Mucosa of descending colon (tissue), 3 donors: ENCODE data around the gene FYB1. TPM values are rescaled to one million over a fixed set of nuclear protein-coding genes. Genes with fewer than 3 reads are reported as not detected.
"Not testable (repeated sequence)": the region's sequence is repeated elsewhere in the genome, so short reads cannot be mapped to it uniquely, and the experiment has no call there.

Source experiments
- ATAC-seq: fragments of 200-7000 bp; cut with Tn5 transposase; one replicate; pipeline ENCODE4 v1.9.1; 2020; ENCODE audit warnings: mild to moderate bottlenecking, moderate library complexity
- DNase-seq, 3 donors: peaks; one replicate each; pipeline ENCODE4 v3.0.0-alpha.2; 2020
- H3K36me3 ChIP-seq: fragments of 200-600 bp; one replicate; pipeline ENCODE4 v1.8.0; 2021; ENCODE audit warnings: low read depth, mild to moderate bottlenecking
- H3K4me1 ChIP-seq: fragments of 200-600 bp; one replicate; pipeline ENCODE4 v1.8.0; 2021; ENCODE audit warnings: low read depth, mild to moderate bottlenecking
- H3K4me3 ChIP-seq: fragments of 200-600 bp; one replicate; pipeline ENCODE4 v1.8.0; 2021; ENCODE audit warnings: mild to moderate bottlenecking
- H3K9me3 ChIP-seq: fragments of 200-600 bp; one replicate; pipeline ENCODE4 v1.8.0; 2021; ENCODE audit warnings: mild to moderate bottlenecking
- intact Hi-C, 2 donors: fragments of 100-400 bp; cut with DNase I in 1 of 2; cut with micrococcal nuclease in 1 of 2; formaldehyde crosslinking; loops; one replicate each; pipeline versions ENCODE4 v1.11.0 to v1.11.1; 2022; cut with DNase I, micrococcal nuclease
- total RNA-seq, 3 donors: library from RNA; stranded (reverse); fragmentation: NEBNext Ultra II Directional in 2 of 3; extraction: Animal tissue kit (Norgen Biotek cat#: 25700) in 2 of 3; gene quantifications; one replicate each; pipeline versions ENCODE4 v1.2.1 to v1.2.4, GENCODE V29; 2021 to 2023
- TF ChIP-seq, protein P1 (sequence below): fragments of 200-600 bp; IDR thresholded peaks from one replicate; pipeline ENCODE4 v1.8.0; 2022; ENCODE audit warnings: antibody characterized with exemption, mild to moderate bottlenecking
- donor health status: DM: no; HTN: no; CAD: no; lungs with moderate emphysema.
- donor health status: DM: no; HTN: no; CAD: no.
- donor health status: DM: no; HTN: yes; CAD: no.

The FYB1 gene
- total RNA-seq, 3 donors from 2014 or later = 11.5 to 19.4 (median 13.1) TPM

DNA sequence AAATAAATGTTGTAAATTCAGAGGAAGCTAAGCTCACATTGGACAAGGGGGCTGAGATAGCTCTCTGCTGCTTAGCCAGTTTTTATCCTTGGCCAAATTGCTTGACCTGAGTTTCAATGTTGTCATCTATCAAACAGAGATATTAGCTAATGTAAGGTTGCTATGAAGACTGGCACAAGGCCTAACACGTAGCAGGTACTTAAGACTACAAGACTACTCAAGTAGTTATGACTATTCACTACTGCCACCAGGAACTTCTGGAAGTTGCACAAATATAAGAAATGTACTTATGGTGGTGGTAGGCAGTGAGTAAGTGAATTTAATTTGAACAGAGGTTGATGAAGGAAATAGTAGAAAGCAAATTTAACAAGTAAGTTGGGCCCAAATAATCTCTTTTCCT, 17.4 kb upstream of the FYB1 start:
- Histone ChIP-seq H3K4me1 (no peaks in the 10 kb centered on the region), H3K9me3 (no peaks in the 10 kb centered on the region), H3K4me3 (no peak overlapping the region), H3K36me3 (no peaks in the 10 kb centered on the region)
- no peak for DNase-seq
- intact Hi-C loops = no loop called here
- no peak for ATAC-seq
- TF ChIP-seq, protein P1, sequence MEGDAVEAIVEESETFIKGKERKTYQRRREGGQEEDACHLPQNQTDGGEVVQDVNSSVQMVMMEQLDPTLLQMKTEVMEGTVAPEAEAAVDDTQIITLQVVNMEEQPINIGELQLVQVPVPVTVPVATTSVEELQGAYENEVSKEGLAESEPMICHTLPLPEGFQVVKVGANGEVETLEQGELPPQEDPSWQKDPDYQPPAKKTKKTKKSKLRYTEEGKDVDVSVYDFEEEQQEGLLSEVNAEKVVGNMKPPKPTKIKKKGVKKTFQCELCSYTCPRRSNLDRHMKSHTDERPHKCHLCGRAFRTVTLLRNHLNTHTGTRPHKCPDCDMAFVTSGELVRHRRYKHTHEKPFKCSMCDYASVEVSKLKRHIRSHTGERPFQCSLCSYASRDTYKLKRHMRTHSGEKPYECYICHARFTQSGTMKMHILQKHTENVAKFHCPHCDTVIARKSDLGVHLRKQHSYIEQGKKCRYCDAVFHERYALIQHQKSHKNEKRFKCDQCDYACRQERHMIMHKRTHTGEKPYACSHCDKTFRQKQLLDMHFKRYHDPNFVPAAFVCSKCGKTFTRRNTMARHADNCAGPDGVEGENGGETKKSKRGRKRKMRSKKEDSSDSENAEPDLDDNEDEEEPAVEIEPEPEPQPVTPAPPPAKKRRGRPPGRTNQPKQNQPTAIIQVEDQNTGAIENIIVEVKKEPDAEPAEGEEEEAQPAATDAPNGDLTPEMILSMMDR = no peak

DNA sequence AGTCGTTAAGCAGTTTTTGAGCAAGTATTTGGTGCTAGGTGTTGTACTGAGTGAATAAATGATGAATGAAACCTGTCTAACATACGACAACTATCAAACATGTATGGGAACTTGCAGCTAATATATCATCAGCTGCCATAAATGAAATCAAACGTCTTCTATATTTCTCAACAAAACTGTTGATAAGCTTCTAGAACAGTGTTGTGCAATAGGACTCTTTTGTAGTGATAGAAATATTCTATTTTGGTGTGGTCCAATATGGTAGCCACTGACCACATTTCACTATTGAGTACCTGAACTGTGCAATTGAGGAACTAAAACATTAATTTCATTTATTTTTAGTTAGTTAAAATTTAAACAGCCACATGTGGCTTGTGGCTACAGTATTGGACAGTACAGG, 16.3 kb upstream of the FYB1 start:
- no peaks in the 10 kb centered on the region for H3K36me3 ChIP-seq
- TF ChIP-seq, protein P1 = no peak
- no peak overlapping the region for H3K4me3 ChIP-seq
- no peaks in the 10 kb centered on the region for H3K9me3 ChIP-seq
- DNase-seq (no peak), ATAC-seq (no peak)
- intact Hi-C loops = no loop called here
- H3K4me1 ChIP-seq = no peaks in the 10 kb centered on the region

DNA sequence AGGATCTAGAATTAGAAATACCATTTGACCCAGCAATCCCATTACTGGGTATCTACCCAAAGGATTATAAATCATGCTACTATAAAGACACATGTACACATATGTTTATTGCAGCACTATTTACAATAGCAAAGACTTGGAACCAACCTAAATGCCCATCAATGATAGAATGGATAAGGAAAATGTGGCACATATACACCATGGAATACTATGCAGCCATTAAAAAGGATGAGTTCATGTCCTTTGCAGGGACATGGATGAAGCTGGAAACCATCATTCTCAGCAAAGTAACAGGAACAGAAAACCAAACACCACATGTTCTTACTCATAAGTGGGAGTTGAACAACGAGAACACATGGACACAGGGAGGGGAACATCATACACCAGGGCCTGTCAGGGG, 15.1 kb upstream of the FYB1 start:
- intact Hi-C loops, H3K4me3 ChIP-seq, ATAC-seq, DNase-seq, H3K9me3 ChIP-seq, H3K4me1 ChIP-seq, H3K36me3 ChIP-seq: not testable (repeated sequence)

DNA sequence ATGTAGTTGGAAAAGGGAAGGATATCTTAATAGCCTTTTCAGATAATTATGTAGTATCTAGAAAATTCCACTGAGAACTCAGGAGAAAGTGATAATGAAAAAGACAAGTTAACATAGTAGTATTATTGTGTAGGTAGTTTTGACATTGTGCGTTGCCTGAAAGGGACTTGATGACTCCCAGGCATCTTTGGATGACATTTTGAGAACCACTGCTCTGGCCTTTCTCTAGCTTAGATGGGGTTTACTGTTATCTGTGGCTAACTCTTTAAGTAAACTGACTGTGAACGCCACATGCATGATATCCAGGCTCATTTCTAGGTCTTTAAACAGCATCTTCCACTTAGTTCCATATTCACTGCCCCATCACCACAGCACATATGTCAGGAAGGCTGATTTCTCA, 14.4 kb upstream of the FYB1 start:
- no peak overlapping the region for H3K4me3 ChIP-seq
- TF ChIP-seq, protein P1 = no peak
- DNase-seq (no peak), ATAC-seq (no peak)
- intact Hi-C loops = no loop called here
- H3K9me3 ChIP-seq = no peaks in the 10 kb centered on the region
- H3K4me1 ChIP-seq = no peaks in the 10 kb centered on the region
- no peaks in the 10 kb centered on the region for H3K36me3 ChIP-seq

DNA sequence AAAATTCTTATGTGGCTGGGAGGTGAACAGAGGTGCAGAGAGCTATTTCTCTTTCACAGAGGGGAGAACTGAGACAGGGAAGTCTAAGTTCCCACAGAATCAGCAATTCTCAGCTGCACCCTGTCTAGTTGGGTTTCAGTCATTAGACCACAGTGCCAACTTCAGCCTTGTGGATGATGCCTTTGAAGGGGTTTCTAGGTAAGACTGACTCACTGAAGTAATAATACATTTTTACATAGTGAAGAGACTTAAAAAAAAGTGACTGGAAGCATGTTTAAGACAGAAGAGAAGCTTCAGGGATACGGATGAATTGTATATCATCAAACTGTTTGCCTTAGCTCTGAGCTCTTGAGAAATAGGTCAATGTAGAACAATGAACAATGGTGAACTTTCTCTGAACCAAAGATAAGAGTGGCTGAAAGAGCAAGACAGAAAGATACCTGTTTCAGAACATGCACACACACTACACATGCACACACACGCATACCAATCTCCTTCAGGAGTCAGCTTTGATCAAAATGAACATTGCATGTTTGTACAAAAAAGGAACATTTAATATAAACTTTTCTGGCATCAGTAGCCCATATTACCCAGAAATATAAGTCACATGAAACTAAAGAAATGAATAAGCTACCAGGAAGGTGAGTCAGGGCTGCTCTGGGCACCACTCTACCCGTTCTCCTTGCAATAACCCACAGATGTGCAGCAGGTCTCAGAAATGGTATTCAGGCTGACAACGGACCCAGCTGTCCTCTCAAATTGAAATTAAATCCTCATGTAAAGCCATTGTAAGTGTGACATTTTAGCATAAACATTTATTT, 12.6 kb upstream of the FYB1 start:
- ATAC-seq (peak; percentile 54), DNase-seq (no peak)
- TF ChIP-seq, protein P1 = no peak
- intact Hi-C loops = no loop called here
- Histone ChIP-seq H3K4me1 (no peaks in the 10 kb centered on the region), H3K36me3 (no peaks in the 10 kb centered on the region), H3K9me3 (no peaks in the 10 kb centered on the region), H3K4me3 (no peak overlapping the region)

DNA sequence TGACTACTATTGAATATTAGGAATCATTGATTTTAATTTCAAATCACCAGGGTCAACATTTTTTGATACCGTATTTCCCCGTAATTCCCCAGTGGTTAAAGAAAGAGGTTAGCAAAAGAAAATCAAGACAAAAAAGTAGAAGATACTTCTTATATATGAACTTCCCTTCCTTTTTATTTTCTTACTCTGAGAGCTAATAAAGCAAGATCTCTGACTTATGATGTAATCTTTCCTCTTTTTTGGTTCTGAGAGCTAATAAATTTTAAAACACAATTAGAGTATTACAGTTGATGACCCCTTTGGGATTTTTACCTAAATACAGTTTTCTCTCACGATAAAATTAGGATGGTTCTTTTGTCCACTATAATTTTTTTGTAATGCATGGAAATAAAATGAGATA, 9.2 kb upstream of the FYB1 start:
- Histone ChIP-seq H3K9me3 (no peaks in the 10 kb centered on the region), H3K4me3 (no peak overlapping the region), H3K36me3 (no peaks in the 10 kb centered on the region), H3K4me1 (no peaks in the 10 kb centered on the region)
- intact Hi-C loops = loop anchor here in 1 of 2 donors (10.0 kb wide), 1 partner anchor 316 kb away; no protein-coding TSS in a partner anchor
- DNase-seq = no peak
- ATAC-seq = no peak
- TF ChIP-seq, protein P1 = no peak
